Ureter (tissue), 1 donor: ENCODE data around the gene RPS6KC1. TPM values are rescaled to one million over a fixed set of nuclear protein-coding genes. Genes with fewer than 3 reads are reported as not detected.
"Not testable (repeated sequence)": the region's sequence is repeated elsewhere in the genome, so short reads cannot be mapped to it uniquely, and the experiment has no call there.

ENCODE experiments used
- DNase-seq: peaks from one replicate; pipeline ENCODE4 v3.0.0-alpha.2; 2020; ENCODE audit warnings: low spot score
- total RNA-seq: library from RNA; stranded (reverse); gene quantifications from one replicate; pipeline ENCODE4 v1.2.4, GENCODE V29; 2023
- donor health status: DM: yes; HTN: yes; CAD: no.

Gene RPS6KC1
- total RNA-seq, 1 donor from 2014 or later, result 20.7 TPM

- no peak for DNase-seq
Measured at GRCh38 chr1:213106298-213106697, 55.3 kb downstream of the RPS6KC1 start.

- DNase-seq, result no peak
Measured at GRCh38 chr1:213107613-213108012, 56.6 kb downstream of the RPS6KC1 start.

- no peak for DNase-seq
Measured at GRCh38 chr1:213110349-213111300, 59.6 kb downstream of the RPS6KC1 start.

- DNase-seq, result no peak
Measured at GRCh38 chr1:213111502-213111901, 60.5 kb downstream of the RPS6KC1 start.

GRCh38 chr1:213112723-213113122 lies 61.7 kb downstream of the RPS6KC1 start:
- not testable (repeated sequence) for DNase-seq

- DNase-seq, result not testable (repeated sequence)
Measured at GRCh38 chr1:213117699-213118180, 66.7 kb downstream of the RPS6KC1 start.

- DNase-seq, result no peak
Measured at GRCh38 chr1:213119794-213120193, 68.8 kb downstream of the RPS6KC1 start.

- DNase-seq, result no peak
Measured at GRCh38 chr1:213120386-213120785, 69.3 kb downstream of the RPS6KC1 start.

GRCh38 chr1:213120961-213121360 lies 69.9 kb downstream of the RPS6KC1 start:
- no peak for DNase-seq

GRCh38 chr1:213122514-213122929 lies 71.5 kb downstream of the RPS6KC1 start:
- no peak for DNase-seq

- no peak for DNase-seq
Measured at GRCh38 chr1:213123087-213123486, 72.0 kb downstream of the RPS6KC1 start.

GRCh38 chr1:213123536-213123935 lies 72.5 kb downstream of the RPS6KC1 start:
- DNase-seq, result no peak

- no peak for DNase-seq
Measured at GRCh38 chr1:213124590-213124989, 73.5 kb downstream of the RPS6KC1 start.

GRCh38 chr1:213125643-213126042 lies 74.6 kb downstream of the RPS6KC1 start:
- DNase-seq, result no peak

- DNase-seq, result no peak
Measured at GRCh38 chr1:213127074-213127473, 76.0 kb downstream of the RPS6KC1 start.

GRCh38 chr1:213131851-213132655 lies 81.0 kb downstream of the RPS6KC1 start:
- no peak for DNase-seq

GRCh38 chr1:213135572-213135971 lies 84.5 kb downstream of the RPS6KC1 start:
- no peak for DNase-seq

- no peak for DNase-seq
Measured at GRCh38 chr1:213136190-213136917, 85.3 kb downstream of the RPS6KC1 start.

- DNase-seq, result no peak
Measured at GRCh38 chr1:213138391-213138790, 87.3 kb downstream of the RPS6KC1 start.

- no peak for DNase-seq
Measured at GRCh38 chr1:213138892-213139291, 87.9 kb downstream of the RPS6KC1 start.

GRCh38 chr1:213148905-213149304 lies 97.9 kb downstream of the RPS6KC1 start:
- no peak for DNase-seq

- not testable (repeated sequence) for DNase-seq
Measured at GRCh38 chr1:213150090-213150489, 99.0 kb downstream of the RPS6KC1 start.
